DMS153 treated with DMSO at 0.1 percent for 48 hours (cell line): Measurements from ENCODE around the gene DISP3.

Experiments
- DNase-seq: peaks from one replicate; lab custom pipeline; 2025; ENCODE audit not compliant: unreplicated experiment; lab: John Stamatoyannopoulos, UW

The DISP3 gene

DNA sequence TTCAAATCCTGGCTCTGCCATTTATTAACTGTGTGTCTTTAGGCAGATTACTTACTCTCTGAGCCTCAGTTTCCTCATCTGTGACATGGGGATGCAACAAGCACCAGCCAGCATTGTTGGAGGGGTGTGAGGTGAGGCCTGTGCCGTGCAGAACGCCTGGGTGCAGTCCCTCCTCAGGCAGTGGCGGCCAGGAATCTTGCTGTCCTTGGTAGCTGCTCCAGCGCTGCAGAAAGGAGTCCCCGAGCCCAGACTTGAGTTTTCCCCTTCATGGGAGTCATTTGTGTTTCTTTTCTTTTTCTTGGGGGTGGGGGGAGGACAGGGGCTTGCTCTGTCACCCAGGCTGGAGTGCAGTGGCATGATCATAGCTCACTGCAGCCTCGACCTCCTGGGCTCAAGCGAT, 46.6 kb downstream of the DISP3 start:
- DNase-seq, result no peak

DNA sequence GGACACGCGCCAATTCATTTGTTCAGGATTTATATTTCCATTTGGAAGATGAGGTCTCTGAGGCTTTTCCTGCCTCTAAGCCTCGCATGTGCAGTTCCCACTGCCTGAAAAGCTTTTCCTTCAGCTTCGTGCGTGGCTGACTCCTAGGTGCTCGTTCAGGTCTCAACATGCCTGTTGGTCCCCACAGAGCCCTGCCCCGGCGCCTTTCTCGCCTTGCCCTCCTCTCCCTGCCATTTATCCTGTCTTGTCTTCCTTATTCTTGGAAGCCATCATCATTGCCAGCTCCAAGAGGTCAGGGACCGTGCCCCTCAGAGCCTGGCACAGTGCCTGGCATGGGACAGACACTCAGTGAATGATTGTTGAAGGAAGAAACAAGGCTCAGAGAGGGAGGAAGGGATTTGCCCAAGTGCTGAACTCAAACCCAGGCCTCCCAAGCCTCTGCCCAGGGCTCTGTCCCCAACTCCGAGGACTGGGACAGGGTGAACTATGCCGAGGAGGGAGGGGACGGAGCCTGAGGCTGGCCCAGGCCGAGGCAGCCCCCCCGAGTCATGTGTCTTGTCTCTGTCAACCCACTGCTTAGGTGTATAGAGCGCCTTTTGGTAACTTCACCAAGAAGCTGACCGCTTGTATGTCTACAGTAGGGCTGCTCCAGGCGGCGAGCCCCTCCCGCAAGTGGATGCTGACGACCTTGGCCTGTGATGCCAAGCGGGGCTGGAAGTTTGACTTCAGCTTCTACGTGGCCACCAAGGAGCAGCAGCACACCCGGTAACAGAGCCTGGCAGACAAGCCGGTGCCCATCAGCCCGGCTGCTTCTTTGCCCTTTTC, 47.3 kb downstream of the DISP3 start:
- no peak for DNase-seq

DNA sequence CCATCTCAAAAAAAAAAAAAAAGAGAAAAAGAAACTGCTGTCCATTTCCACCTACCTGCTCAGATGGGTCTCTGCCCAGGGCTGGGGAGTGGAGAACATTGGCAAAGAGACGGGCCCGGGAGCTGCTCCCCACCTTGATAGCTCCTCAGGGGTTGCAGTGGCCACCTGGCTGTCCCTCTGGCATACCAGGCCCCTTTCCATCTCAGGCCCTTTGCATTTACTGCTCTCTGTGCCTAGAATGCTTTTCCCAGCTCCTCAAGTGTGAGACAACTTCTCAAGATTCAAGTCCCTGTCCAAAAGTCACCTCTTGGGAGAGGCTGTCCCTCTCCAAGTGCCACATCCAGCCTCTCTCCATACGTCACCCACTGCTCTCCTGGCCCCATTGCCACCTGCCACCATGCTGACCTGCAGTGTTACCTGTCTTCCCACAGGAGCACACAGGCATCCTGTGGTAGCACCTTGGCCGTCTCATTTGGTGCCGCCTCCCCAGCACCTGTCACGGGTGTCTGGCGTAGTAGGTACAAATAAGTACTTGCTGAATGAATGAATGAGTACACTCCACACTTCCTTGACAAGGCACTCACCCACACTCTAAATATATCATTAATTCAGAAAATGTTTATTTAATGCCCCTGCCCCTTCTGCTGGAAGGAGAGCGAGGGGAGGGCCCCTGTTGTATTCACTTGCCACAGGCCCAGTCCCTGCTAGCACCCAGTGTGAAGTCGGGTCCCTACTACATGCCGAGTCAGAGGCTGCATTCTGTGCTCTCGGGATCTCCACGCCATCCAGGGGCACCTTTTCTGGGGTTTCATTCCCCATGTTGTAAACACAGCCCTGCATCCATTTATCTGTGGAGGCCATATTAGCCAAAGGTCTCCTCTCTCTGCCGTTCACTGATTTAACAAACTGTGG, 48.8 kb downstream of the DISP3 start:
- no peak for DNase-seq

DNA sequence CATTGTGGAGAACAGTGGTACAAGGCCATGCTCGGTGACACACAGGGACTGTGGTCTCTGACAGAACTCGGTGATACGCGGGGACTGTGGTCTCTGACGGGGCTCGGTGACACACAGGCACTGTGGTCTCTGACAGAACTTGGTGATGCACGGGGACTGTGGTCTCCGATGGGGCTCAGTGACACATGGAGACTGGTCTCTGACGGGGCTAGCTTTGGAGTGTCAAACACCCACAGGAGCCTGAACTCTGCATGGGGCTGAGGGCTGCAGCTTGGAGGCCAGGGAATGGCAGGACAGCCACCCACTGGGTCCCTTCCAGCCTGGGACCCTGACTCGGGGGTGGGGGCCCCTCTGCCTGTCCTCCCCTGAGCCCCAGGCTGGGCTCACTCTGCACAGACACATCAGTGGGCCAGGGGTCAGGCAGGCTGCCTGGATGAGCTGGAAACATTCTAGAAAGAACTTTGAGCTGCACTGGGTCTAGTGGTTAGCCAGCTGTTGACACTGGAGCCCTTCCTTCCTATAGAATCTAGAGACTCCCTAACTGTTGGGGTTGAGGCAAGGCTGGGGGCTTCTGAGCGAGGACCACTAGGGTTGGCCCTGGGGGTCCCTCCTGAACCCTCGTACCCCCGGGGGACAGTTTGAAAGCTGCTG, 49.8 kb downstream of the DISP3 start:
- no peak for DNase-seq

DNA sequence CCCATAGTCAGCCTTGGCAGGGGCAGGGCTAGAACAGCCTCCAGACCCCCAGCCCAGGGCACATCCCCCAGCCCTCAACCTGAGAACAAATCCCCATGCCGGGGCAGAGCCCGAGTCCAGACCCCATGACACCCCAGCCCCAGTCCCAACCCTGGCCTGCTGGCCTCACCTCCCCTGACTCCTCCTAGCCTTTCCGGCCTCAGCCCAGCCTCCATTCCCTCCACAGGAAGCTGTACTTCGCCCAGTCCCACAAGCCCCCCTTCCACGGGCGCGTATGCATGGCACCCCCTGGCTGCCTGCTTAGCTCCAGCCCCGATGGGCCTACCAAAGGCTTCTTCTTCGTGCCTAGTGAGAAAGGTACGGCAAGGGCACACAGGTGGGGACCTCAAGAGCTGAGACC, 50.4 kb downstream of the DISP3 start:
- DNase-seq, result no peak

DNA sequence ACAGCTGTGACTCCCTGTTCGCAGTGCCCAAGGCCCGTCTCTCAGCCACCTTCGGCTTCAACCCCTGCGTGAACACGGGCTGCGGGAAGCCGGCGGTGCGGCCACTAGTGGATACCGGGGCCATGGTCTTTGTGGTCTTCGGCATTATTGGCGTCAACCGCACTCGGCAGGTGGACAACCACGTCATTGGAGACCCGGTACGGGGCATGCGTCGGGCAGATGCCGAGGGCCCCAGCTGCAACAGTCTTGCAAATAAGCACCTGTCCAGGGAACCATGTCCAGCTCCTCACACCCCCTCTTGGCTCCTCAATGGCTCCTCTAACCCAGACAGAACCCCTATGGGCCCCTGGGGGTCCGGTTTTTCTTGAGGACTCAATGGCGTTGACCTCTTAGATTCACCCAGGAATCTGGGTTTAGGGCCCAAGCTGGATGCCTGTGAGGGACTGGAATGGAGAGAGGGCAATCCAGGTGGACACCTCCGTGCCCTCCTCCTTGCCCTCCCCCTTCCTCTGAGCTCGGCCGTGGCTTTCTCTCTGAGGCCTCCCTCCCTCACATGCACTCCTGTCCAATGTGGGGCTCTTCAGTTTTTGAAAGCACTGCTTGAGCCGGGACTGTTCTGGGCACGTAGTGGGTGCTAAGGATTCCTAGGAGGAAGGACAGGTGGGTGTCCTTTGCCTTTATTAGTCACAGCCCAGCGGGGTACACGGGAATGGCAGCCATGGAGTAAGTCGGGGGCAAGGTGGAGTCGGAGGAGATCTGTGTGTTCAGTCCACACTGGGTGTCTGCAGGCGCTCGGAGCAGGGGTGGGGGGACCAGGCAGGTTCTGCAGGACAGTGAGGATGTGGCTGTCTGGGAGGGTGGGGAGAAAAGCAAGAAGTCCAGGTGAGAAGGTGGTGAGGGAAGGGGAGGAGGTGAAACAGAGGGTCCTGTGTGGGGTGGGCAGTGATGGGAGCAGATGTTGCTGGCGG, 51.1 kb downstream of the DISP3 start:
- DNase-seq, result no peak

DNA sequence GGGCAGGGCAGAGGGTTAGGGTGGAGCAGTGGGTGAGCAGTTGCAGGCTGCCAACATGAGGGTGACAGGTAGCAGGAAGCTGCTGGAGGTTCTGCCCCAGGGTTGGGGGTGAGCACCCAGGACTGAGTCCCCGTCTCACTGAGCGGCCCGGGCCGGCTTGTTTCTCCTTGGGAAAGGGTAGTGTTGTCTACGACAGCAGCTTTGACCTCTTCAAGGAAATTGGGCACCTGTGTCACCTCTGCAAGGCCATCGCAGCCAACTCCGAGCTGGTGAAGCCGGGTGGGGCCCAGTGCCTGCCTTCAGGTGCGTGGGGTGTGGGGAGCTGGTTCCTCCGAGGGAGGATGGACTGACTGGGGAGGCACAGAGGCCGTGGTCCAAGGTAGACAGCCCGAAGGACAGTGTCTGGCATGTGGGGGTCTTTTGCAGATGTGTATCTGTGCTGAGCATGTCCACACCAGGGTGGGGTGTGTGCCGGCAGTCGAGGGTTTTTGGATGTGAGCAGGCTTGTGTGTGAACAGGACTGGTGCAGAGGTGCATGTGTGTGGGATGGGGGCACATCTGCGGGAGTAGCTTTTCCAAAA, 51.9 kb downstream of the DISP3 start:
- DNase-seq, result no peak

DNA sequence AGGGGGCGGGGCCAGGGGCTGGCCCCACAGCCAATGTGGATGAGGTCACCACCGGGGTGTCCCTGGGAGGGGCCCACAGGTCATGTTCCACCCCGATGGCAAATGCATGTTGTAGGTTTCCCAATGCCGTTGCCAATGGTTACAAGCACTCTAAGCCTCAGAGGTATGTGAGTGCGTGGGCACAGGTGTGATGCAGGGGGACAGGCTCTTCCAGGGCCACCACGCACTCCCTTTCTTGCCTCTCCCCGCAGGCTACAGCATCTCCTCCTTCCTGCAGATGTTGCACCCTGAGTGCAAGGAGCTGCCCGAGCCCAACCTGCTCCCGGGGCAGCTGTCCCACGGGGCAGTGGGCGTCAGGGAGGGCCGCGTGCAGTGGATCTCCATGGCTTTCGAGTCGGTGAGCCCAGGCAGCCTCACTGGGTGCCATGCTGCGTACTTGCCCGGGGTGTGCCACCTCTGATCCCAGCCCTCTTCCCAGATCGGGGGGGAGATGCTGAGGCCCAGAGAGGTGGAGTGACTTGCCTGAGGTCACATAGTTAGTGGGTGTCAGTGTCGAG, 52.4 kb downstream of the DISP3 start:
- no peak for DNase-seq

DNA sequence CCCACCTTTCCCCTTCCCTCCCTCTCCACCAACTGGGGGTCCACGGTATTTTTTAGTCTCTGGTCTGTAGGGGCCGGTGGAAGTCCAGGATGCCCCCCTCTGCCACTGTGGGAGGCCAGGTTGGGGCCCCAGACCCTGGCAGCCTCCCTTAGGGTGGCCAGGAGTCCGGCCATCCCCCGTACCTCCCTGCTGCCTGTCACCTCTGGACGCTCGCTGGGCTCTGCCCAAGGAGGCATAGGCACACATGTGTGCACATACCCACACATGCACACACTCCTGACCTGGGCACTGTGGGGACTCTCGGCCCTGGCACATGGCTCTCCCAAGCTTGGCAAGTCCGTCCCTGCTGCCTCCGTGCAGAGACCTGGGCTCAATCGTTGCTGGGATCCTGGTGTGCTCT, 53.0 kb downstream of the DISP3 start:
- no peak for DNase-seq

DNA sequence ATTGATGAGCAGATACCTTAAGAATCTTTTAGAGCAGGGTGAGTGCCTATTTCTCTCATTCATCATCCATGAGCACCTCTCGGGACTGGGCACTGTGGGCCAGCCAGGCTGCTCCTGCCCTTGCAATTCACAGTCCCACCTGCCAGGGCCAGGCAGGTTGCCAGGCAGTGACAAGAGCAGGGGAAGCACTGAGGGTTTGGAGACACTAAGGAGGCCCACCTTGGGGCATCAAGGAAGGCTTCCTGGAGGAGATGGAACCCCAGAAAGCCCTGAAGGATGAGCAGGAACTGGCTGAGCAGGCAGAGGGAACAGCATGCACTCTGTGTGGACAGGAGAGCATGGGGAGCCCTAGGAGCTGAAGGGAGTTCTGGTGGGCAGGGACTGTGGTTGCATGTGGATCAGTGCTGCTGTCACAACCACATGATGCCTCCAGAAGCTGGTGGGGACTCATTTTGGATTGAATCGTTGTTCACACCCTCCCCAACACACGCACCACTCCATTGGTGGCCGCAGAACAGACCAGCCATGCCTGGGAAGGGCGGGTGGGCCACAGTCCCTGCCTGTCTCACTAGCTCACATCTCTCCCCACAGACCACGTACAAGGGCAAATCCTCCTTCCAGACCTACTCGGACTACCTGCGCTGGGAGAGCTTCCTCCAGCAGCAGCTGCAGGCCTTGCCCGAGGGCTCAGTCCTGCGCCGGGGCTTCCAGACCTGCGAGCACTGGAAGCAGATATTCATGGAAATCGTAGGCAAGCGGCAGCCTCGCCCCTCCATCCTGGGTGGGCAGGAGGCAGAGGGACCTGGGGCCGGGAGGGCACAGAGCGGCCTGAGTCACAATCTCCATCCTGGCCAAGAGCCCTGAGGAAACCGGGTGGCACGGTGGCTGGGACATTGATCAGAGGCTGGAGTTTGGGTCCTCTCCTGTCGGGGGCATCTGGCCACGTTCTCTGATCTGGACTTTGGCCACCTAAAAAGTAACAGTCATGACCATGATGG, 55.1 kb downstream of the DISP3 start:
- no peak for DNase-seq

DNA sequence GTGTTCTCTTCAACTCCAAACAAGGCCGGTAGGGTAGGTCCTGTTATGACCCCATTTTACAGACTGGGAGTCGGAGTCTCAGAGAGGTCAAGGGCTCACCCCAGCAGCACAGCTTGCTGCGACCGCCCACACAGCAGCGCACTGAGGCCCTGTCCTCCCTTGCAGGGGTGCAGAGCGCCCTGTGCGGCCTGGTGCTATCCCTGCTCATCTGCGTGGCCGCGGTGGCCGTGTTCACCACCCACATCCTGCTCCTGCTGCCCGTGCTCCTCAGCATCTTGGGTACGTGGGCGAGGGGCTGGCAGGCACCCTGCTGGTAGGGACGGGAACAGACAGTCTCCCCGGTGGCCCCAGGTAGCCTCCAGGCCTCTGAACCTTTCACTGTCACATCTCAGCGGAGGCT, 55.9 kb downstream of the DISP3 start:
- DNase-seq, result no peak

DNA sequence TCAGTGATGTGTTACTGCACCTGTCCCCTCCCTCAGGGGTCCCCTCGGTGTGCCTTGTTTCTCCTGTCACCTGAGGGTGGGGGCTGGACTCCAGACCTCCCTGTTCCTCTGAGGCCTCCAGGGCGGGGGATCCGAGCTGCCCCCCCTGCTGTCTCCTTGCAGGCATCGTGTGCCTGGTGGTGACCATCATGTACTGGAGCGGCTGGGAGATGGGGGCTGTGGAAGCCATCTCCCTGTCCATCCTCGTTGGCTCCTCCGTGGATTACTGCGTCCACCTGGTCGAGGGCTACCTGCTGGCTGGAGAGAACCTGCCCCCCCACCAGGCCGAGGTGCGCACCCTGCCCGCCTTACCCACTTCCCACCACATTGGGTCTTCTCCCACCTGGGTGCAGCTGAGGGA, 56.4 kb downstream of the DISP3 start:
- DNase-seq, result no peak

DNA sequence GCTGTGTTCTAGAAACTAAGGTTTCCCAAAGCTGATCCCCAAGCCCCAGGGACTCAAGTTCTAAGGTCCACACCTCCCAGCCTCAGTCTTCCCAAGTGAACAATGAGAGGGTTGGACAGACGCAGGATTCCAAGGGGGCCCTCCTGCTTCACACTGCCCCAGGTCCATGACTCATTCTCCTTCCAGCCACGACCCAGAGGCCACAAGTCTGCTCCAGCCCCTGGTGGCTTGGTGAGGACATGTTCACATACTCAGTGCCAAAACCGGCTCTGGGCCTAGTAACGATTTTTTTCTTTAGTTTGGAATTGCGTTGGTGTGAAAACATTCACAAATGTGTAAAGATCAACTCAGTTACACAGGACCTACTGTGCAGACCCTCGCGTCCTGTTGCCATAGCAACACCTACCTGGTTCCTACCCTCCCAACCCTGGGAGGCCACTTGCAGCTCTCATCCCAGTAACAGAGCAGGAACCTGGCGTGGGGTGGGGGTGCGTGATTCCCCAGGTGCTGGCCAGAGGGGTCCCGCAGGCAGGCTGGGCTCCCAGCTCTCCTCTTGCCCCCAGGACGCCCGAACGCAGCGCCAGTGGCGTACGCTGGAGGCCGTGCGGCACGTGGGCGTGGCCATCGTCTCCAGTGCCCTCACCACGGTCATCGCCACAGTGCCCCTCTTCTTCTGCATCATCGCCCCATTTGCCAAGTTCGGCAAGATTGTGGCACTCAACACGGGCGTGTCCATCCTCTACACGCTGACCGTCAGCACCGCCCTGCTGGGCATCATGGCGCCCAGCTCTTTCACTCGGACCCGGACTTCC, 57.0 kb downstream of the DISP3 start:
- no peak for DNase-seq

DNA sequence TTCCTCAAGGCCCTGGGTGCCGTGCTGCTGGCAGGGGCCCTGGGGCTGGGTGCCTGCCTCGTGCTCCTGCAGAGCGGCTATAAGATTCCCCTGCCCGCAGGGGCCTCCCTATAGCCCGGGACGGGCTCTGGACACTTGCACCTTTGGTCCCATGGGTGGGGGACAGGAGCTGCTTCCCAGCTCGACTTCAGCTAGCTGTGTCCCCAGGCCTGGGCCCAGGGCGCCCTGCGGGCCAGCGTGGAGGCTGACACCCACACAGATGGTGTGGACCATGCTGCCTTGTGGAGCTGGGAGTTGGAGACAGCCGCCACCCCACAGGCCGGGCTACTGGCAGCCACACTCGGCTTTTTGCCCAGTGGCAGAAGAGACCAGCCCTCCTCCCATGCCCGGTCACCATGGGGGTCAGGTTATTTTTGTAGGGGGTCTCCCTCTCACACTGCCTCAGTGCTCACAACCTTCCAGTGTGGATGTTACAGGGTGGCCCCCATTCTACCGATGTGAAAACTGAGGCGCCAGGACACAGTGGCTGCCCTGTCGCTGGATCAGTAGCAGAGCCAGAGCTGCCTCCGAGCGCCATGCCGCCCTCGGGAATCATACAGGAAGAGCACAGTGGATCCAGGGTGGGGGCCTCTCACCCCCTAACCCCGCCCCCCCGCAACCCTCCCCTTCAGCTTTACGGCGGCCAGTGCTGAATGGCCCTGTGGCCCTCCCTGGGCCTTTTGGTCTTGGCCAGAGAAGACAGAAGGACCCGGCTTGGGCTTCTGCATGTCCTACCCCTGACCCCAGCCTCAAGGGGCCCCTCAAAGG, 57.8 kb downstream of the DISP3 start:
- DNase-seq, result no peak

DNA sequence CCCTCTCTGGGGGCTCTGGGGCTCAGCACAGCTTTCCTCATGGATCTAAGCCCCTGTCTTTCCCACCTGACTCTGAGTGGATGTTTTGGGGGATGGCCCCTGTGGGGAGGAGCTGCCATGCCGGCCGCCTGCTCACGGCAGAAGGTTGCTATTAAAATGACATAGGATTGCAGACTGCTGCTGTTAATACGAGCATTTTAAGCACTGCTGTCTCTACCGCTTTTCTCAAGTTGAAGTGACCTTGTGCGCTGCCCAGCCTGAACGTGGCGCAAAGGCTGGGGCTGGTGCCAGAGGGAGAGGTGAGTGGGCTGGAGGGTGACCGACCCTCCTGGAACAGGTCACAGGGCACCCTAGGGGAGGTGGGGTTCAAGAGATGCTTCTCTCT, 58.4 kb downstream of the DISP3 start:
- DNase-seq, result no peak

DNA sequence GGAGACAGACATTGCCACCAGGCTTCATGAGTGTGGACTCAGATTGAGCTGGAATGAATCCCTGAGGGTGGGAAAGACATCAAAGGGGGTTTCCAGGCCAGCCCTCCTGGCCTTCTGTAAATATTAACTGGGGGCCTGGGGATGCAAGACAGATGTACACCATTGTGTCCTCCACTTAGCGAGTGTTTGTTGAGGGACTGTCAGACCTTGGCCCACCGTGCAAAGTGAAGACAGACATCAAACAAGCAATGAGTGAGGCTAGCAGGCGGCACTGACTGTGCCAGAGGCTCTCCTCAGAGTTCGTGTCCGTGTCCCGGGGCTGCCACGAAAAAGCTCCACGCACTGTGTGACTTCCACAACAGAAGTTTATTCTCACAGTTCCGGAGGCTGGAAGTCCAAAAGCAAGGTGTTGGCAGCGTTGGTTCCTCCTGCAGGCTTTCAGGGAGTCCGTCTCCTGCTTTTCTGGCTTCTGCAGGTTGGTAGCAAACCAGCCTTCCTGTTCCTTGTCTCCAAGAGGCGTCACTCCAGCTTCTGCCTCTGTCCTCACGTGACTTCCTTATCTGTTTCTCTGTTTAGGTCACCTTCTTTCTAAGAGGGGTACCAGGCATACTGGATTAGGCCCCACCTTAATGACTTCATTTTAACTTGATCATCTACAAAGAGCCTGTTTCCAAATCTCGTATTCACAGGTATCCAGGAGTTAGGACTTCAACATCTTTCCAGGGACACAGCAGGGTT, 59.1 kb downstream of the DISP3 start:
- DNase-seq, result no peak
